GM19397 (cell line): ENCODE data around the gene TRAPPC3L.

Experiments
- ATAC-seq: cut with Tn5 transposase; IDR thresholded peaks from one replicate; pipeline ENCODE4 v1.9.1; 2021; ENCODE audit warnings: mild to moderate bottlenecking, moderate library complexity; ENCODE audit not compliant: unreplicated experiment

The TRAPPC3L gene

DNA sequence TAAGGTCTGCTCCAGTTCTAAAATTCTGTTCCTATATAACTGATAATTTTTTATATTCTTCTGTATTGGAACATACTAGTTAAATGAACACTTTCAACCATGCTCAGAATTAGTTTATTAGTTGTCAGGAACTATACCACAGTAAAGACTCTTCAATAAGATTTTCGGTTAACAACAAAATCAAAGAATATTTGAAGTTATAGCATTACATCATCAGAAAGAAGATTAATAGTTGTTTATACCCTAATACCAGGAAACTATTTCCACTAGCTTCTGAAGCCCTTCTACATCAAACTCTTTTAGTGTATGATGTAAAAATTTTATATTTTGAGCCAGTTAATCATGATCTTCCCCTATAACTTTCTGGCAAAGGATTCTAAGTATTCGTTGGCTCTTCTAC lies 14.6 kb upstream of the TRAPPC3L start:
- no peak for ATAC-seq

- ATAC-seq, result no peak
These were observed 12.4 kb upstream of the TRAPPC3L start for GRCh38 chr6:116557893-116558292.

- no peak for ATAC-seq
These were observed 11.4 kb upstream of the TRAPPC3L start for GRCh38 chr6:116556814-116557415.

GRCh38 chr6:116556065-116556464 lies 10.6 kb upstream of the TRAPPC3L start:
- ATAC-seq, result no peak

GRCh38 chr6:116553451-116553850 lies 8.0 kb upstream of the TRAPPC3L start, which contains the start of gene CALHM4:
Gene CALHM4 (plus strand): TSS chr6:116553751. CDS start chr6:116553794, 43 bp downstream.
- no peak for ATAC-seq

- ATAC-seq, result no peak
These were observed 5.3 kb upstream of the TRAPPC3L start for GRCh38 chr6:116550796-116551195.

GRCh38 chr6:116547358-116547757 lies 1.9 kb upstream of the TRAPPC3L start:
- ATAC-seq, result no peak

DNA sequence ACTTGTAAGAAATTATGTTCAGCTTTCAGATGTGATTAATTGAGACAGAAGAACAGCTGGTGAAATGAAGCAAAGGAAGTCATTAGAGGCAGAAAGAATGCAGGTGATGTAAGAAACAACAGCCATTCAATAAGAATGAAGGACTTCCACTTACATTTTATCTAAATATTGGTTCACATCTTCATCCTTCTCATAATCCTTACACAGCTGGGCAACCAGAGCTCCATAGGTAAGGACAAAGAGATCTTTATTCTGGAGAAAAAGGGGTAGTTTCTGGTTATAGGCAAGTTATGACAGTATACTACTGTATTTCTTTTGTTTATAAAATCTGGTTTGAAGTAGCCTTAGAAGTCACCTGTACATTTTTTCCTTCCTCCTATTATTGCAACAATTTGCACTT lies 2.3 kb downstream of the TRAPPC3L start:
- ATAC-seq, result no peak

DNA sequence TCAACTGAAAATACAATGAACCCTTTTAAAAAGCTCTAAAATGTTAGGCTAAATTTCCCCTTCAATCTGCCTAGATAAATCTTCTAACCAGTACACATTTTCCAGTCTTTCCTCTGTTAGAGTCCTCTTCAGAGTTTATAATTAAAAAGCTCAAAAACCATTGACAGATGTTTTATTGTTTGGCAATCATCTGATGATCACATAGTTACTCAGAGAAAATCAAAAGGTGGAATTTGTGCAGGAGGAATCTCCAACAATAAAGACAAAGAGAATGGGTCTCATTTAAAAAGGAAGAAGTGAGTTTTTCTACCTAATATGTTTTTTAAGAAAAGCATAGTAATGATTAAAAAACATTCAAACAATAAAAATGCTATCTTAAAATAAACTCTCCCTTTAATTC lies 3.1 kb downstream of the TRAPPC3L start:
- ATAC-seq, result no peak

DNA sequence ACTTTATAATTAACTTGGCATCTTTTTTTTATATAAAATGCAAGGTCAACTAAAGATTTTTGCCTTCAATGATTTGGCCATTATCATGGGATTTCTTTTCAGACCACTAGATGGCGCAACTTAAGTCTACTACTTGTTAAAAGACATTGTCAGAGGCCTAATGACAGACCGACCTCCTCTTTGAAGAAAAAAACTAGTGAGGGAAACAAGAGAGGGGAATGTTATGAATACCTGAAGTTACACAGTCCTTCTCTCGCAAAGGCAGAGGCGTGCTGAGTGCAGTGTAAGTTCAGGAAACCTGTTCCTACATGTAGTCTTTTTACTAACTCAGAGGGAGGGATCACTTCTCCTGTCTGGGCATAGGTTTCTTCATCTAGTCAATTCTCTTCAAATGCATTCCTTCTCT lies 9.3 kb downstream of the TRAPPC3L start:
- no peak for ATAC-seq

DNA sequence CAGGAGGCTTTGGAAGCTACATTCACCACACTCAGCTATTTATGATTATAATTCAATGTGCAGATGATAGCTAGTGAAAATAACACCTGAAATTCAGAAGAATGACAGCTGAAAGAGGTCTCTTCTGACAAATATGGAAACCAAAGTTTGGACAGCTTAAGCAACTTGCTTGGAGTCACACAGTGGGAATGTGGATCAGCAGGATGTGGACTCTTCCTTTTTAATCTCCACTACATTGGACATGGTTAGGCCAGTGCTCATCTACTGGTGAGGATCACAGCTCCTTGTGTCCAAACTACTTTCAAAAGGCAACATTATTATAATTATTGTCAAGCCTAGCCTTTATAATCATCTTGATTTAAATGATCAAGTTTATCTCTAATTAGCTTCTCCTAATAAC lies 10.4 kb downstream of the TRAPPC3L start:
- ATAC-seq, result no peak

GRCh38 chr6:116533233-116533957 lies 12.1 kb downstream of the TRAPPC3L start:
- ATAC-seq, result no peak

- peak; percentile 59 for ATAC-seq
These were observed 13.6 kb downstream of the TRAPPC3L start for GRCh38 chr6:116531675-116532570.

- no peak for ATAC-seq
These were observed 15.0 kb downstream of the TRAPPC3L start for GRCh38 chr6:116530436-116530835.

- no peak for ATAC-seq
These were observed 15.8 kb downstream of the TRAPPC3L start for GRCh38 chr6:116529466-116530290.

DNA sequence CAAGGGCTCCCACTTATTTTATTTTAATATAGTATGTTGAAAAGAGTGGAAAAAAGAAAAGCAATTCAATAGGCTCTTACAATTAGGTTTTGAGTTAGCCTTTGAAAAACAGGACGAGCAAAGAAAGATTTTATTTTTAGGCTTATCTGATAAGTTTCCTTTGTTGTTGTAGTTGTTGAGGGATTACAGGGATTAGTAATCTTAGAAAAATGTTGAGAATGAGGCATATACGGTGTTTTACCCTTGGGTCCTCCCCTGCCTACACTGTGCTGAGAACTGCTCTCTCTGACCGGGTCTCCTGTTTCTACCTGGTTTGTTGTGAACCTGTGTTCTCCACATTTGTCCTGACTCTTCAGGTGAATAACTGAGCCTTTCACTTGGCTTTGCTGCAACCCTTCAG lies 16.7 kb downstream of the TRAPPC3L start:
- no peak for ATAC-seq

DNA sequence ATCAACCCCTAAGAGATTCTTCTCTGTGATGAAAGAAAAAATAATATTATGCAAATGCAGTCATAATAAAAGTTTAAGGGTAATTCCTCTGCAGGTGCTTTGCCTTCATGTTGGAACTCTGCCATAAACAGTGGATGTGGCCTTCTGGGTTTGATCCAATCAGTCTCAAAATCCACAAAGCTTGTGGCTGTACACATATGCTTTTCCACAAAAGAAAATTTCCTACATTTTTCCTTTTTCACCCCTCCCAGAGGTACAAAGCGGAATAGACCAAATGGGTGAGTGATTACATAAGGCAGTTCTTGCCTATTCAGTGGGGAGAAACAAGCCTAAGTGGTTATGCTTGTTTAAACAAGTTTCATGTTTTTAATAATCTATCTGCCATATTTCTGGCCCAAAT lies 17.4 kb downstream of the TRAPPC3L start:
- no peak for ATAC-seq

- no peak for ATAC-seq
These were observed 21.2 kb downstream of the TRAPPC3L start for GRCh38 chr6:116524236-116524635.

DNA sequence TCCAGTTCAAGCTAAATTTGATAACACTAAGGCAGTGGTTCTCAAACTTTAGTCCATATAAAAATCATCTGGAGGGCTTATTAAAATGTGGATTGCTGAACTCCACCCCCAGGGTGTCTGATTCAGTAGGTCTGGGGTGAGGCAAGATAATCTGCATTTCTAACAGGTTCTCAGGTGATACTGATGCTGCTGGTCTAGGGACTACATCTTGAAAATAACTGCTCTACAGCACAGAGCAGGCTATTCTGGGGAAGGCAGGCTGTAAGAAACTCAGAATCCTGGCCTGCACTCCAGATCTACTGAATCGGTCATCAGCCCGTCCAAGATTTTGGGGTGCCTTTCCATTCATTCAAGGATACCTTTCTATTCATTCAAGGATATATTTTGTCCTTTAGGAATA lies 22.6 kb downstream of the TRAPPC3L start:
- no peak for ATAC-seq

DNA sequence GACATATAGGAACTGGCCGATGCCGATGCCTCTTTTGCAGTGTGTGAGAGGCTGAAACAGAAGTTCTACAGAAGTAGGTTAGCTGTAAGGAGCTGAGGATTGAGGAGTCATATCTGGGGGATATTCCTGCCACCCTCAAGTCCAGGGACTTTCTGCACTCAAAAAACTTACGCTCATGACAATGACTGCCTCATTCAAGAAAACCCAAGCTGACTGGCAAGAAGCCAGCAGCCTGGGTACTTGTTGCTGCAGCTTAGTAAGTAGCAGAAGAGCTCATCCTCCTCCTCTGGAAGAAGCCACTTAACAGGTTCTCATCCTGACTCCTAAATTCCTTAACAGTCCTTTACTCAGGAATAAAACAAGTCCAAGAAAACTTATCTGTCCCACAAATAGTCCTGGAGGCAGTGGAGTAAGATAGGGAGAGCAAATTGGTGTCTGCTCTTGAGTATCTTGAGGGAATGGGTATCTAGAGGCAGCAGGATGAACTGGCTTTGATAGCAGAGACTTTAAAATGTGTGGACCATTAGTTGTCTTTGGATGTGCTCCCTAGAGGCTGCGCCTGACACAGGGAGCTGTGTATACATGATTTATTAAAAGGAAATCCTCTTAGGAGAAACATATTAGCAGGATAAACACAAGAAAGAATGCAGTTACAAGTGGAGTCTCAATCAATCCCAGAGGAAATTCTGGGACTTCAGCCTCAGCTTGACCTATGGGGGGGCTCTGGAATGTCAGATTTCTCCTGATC lies 26.7 kb downstream of the TRAPPC3L start:
- ATAC-seq, result no peak
